Measurements from ENCODE around the gene RNF215.

DNA sequence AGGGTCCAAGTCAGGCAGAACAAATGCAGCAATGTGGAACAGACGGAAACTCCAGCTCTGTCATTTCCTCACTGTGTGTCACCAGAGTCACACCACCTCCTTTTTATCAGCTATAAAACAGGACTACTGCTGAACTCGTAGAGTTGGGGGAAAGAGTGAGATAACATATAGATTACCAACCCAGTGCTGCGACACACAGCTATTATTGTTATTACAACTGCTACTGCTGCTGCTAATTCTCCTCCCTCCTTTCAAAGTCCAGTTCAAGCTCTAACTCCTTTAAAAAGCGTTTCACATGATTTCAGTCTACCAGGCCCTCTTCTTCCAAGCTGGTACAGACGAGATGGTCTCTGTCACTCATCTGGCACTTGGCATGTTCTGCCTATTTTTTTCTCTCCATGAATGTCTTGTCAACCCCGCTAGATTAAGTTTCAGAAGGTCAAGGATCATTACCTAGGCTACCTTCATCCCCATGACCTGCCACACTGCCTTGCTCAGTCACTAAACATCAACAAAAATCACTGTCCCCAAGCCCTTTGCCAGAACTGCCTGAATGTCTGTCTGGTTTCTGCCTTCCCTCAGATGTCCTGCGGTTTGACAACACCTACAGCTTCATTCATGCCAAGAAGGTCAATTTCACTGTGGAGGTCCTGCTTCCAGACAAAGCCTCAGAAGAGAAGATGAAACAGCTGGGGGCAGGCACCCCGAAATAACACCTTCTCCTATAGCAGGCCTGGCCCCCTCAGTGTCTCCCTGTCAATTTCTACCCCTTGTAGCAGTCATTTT, 34.7 kb upstream of the RNF215 start:
- no peak for TF ChIP-seq POLR2A (IDR thresholded peaks at IDR 0.05; ENCODE audit: low read depth, low read length)
- TF ChIP-seq TAF1 (IDR thresholded peaks at IDR 0.05; ENCODE audit: low read depth, low read length), result no peak
- no peak for TF ChIP-seq POLR2AphosphoS5 (IDR thresholded peaks at IDR 0.05; ENCODE audit: low read depth, low read length)
- no peak for TF ChIP-seq PAX5 (IDR thresholded peaks at IDR 0.05; ENCODE audit: insufficient read depth, low read length, severe bottlenecking)
